NOMO-1 treated with dmso at 0.1 percent for 144 hours (cell line): Measurements from ENCODE around the gene UNC5CL.
"Not testable (repeated sequence)": the region's sequence is repeated elsewhere in the genome, so short reads cannot be mapped to it uniquely, and the experiment has no call there.

Experiments used
- DNase-seq: peaks from one replicate; lab custom pipeline; 2025; ENCODE audit not compliant: unreplicated experiment; lab: John Stamatoyannopoulos, UW

The UNC5CL gene

DNA sequence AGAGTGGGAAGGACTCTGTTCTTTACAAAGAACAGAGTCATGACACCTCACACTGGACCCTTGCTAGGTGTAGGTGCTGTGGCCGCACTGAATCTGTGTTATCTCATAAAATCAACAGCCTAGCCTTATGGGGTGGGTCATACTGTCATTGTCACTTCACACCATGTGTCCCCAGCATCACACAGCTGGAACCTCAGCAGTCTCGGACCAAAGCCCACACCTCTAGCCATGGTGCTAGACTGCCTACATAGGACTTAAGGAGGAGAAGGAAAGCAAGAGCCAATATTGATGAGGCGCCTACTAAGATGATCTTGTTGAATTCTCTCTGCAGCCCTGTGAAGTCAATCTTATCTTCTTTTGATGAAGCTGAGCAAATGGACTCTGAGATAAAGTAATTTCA, 31.0 kb downstream of the UNC5CL start:
- DNase-seq, result no peak

DNA sequence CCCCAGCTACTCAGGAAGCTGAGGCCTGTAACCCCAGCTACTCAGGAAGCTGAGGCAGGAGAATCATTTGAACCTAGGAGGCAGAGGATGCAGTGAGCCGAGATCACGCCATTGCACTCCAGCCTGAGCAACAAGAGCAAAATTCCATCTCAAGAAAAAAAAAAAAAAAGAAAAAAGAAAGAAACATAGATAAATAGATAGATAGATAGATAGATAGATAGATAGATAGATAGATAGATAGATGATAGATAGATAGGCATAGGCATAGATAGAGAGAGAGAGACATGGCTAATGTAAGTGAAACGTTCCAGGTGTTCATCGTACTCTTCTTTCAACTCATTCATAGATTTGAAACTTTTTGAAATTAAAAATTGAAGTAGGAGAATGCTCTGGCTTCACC, 32.0 kb downstream of the UNC5CL start:
- not testable (repeated sequence) for DNase-seq

DNA sequence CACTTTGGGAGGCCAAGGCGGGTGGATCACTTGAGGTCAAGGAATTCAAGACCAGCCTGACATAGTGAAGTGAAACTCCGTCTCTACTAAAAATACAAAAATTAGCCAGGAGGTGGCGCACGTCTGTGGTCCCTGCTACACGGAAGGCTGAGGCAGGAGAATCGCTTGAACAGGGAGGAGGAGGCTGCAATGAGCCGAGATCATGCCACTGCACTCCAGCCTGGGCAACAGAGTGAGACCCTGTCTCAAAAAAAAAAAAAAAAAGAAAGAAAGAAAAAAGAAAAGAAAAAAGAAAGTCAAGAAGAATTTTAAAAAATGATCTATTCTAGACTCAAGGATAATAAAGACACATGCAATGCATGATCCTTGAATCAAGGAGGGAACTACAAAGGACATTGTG, 32.8 kb downstream of the UNC5CL start:
- DNase-seq, result peak; percentile 49

GRCh38 chr6:41002168-41002567, 36.9 kb downstream of the UNC5CL start:
- DNase-seq, result no peak

DNA sequence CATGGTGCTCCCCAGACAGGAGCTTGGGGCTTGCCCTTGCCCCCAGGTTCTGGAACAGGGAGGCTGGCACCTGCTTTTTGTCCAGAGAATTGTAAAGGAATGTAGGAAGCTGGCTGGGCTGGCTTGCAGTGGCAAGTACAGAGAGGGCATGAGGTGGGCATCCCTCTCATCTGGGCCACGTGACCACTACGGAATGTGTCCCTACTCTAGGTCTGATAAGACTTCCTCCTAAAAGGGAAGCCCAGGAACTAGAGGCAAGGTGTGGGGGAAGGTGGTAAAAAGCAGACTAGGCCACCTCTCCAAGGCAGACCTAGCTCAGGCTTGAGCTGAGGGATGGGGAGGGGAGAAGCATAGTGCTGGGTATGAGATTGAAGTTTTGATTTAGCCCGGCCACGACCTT, 38.8 kb downstream of the UNC5CL start:
- DNase-seq, result no peak

DNA sequence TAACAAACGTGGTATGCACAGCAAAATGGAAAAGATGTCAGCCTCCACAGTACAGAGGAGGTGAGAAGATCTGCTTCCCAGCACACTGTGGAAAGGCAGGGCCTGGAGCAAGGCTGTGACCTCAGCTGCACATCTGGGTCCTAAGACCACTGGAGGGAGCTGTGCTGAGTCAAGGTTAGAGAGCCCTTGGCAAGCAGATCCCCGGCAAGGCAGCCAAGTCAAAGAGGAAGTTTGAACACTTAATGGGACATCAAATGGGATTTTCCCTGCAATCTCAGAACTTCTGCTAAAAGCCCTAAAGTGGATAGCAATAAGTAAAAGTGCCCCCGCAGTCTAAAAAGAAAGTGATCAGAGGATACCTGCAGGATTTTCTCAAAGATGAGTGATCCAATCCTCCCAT, 39.5 kb downstream of the UNC5CL start:
- peak; percentile 31 for DNase-seq

GRCh38 chr6:40998661-40999060, 40.4 kb downstream of the UNC5CL start:
- DNase-seq, result no peak

GRCh38 chr6:40997234-40997957, 41.6 kb downstream of the UNC5CL start:
- DNase-seq, result no peak

- DNase-seq, result no peak
Observed at GRCh38 chr6:40996591-40997233, 42.3 kb downstream of the UNC5CL start.

DNA sequence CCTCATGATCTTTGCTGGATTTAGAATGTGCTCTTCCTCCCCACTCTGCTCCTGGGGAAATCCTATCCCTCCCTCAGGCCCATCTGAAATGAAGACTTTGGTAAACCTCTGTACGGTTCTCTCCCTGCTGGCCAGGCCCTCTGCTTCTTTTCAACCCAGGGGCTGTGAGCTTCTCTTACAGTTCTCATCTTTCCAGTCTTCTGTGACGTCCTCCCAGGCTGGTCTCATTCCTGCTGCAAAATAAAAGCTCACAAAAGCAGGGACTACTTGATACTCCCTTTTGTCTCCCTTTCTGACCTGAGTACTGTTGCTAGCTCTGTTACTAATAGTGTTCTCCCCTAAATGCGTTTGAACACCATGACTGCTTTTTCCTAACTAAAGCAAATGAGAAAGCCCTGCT, 46.3 kb downstream of the UNC5CL start:
- no peak for DNase-seq

- no peak for DNase-seq
Observed at GRCh38 chr6:40990301-40990700, 48.7 kb downstream of the UNC5CL start.

GRCh38 chr6:40989204-40990169, 49.5 kb downstream of the UNC5CL start:
- DNase-seq, result no peak

- DNase-seq, result no peak
Observed at GRCh38 chr6:40988634-40989033, 50.4 kb downstream of the UNC5CL start.

- DNase-seq, result no peak
Observed at GRCh38 chr6:40986921-40987819, 51.9 kb downstream of the UNC5CL start.

DNA sequence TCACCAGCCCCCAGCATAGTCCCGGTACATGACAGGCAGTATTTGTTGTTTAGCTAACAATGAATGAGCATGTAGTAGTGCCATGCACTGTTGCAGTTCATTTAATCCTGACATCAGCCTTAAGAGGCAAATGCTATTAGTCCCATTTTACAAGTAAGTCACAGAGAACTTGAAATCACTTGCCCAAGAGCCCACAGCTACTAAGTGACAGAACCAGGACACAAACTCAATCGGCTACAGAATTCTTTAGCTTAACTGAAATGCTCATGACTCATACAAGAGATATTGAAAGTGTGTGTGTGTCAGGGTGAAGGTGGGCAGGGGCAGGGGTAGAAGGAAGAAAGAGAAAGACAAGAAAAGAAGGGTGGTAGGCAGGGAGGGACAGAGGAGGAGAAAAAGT, 52.7 kb downstream of the UNC5CL start:
- no peak for DNase-seq

DNA sequence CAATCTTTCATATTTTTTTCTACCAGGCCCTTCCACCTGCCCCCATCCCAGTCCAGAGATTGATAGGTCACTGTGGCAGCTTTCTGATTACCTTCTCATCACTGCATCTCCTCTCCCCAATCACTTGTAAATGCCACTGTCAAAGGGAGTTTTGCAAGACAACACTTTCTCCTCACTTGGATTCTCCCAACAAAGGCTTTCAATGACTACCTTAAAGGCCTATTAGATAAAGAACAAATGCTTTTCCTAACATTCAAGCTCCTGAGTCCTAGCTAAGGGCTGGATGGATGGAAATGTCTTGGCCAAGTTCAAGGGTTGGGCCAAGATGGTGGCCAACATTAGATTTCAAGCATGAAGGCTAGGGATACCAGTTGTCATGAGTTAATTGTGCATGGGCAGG, 55.3 kb downstream of the UNC5CL start:
- no peak for DNase-seq

DNA sequence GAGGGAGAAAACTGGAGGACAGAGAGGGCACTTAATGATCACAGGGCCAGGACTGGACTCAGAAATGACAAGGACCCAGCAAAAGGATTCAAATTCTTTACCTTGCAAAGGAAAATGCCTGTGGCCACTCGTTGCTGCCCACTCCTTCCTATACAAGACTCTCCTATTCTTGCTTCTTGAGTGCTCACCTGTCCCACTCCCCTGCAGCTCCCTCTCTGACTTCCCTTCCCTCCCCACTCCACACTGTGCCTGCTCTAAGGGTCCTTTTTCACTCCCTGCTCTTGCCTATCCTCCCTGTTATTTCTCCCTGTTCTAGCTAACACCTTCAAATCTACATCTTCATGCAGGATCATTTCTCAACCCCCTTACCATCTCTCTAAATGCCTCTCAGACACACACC, 56.1 kb downstream of the UNC5CL start:
- no peak for DNase-seq

DNA sequence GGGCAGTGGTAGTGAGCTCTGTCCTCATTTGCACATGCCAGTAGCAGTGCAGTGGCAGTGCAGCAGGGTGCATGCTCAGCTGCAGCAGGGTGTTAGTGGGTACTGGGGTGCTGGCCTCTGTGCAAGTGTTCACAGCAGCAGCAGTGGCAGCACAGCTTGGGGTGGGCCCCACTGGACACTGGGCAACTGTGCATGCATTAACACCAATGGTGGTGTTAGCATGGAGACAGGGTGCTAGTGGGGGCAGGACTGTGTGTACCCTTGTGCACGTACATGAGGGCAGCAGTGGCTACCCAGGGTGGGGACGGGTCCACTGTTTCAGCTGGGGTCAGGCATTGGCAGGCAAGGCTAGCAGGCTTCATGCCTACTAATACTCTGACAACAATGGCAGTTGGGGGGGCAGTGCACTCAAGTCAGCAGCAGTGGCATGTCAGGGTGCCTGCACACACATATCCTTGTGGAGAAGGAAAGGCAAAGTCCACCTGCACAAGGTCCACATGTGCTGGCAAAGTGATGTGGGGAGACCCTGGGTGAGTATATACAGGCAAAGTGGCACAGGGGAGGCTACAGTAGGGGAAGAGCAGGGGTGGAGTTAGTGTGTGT, 60.2 kb downstream of the UNC5CL start:
- DNase-seq, result no peak

- DNase-seq, result no peak
Observed at GRCh38 chr6:40977695-40978094, 61.3 kb downstream of the UNC5CL start.

DNA sequence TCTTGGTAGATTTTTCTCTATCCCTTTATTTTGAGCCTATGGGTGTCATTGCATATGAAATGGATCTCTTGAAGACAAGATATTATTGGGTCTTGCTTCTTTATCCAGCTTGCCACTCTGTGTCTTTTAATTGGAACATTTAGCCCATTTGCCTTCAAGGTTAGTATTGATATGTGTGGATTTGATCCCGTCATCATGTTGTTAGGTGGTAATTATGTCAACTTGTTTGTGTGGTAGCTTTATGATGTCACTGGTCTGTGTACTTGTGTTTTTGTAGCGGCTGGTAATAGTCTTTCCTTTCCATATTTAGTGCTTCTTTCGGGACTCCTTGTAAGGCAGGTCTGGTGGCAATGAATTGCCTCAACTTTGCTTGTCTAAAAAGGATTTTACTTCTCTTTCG, 61.9 kb downstream of the UNC5CL start:
- DNase-seq, result no peak
